H9 (cell line): ENCODE results near the gene NT5DC3. TPM values are rescaled to one million over a fixed set of nuclear protein-coding genes. Genes with fewer than 3 reads are reported as not detected.

Experiments used
- DNase-seq: peaks from one replicate; pipeline ENCODE4 v3.0.0-alpha.2; 2017
- H2AFZ ChIP-seq: one replicate; pipeline ENCODE4 v1.6.1; 2013; ENCODE audit warnings: mild to moderate bottlenecking, low read length, control low read depth, moderate library complexity
- H2AK5ac ChIP-seq: 2 replicates; pipeline ENCODE4 v1.6.1; 2013; ENCODE audit warnings: low read length, control low read depth, mixed read lengths; ENCODE audit not compliant: insufficient read length
- H2BK120ac ChIP-seq: one replicate; pipeline ENCODE4 v1.6.1; 2013; ENCODE audit warnings: low read depth, mild to moderate bottlenecking, low read length, control low read depth, inconsistent platforms; ENCODE audit not compliant: poor library complexity, severe bottlenecking
- H2BK12ac ChIP-seq: 2 replicates; pipeline ENCODE4 v1.6.1; 2013; ENCODE audit warnings: low read length, control low read depth, mixed read lengths, low read depth; ENCODE audit not compliant: insufficient read length
- H2BK15ac ChIP-seq: 2 replicates; pipeline ENCODE4 v1.6.1; 2013; ENCODE audit warnings: low read depth, low read length, control low read depth
- H2BK20ac ChIP-seq: one replicate; pipeline ENCODE4 v1.6.1; 2013; ENCODE audit warnings: low read depth, mild to moderate bottlenecking, low read length, control low read depth, inconsistent platforms; ENCODE audit not compliant: poor library complexity, severe bottlenecking
- H2BK5ac ChIP-seq: 2 replicates; pipeline ENCODE4 v1.6.1; 2013; ENCODE audit warnings: low read length, control low read depth, mixed read lengths; ENCODE audit not compliant: insufficient read length
- H3K14ac ChIP-seq: 2 replicates; pipeline ENCODE4 v1.6.1; 2013; ENCODE audit warnings: low read length, control low read depth; ENCODE audit not compliant: insufficient read depth
- H3K18ac ChIP-seq: 2 replicates; pipeline ENCODE4 v1.6.1; 2013; ENCODE audit warnings: low read depth, mild to moderate bottlenecking, mixed read lengths, low read length, control low read depth; ENCODE audit not compliant: insufficient read length
- H3K23ac ChIP-seq: 2 replicates; pipeline ENCODE4 v1.6.1; 2013; ENCODE audit warnings: low read length, control low read depth, mixed read lengths, low read depth; ENCODE audit not compliant: insufficient read length
- H3K23me2 ChIP-seq: 2 replicates; pipeline ENCODE4 v1.6.1; 2013; ENCODE audit warnings: low read depth, mild to moderate bottlenecking, mixed read lengths, low read length, control low read depth; ENCODE audit not compliant: insufficient read length, poor library complexity, severe bottlenecking
- H3K27ac ChIP-seq: 2 replicates; pipeline ENCODE4 v1.5.1; 2013; ENCODE audit warnings: low read length, control low read depth, mixed read lengths, low read depth; ENCODE audit not compliant: insufficient read length
- H3K27me3 ChIP-seq: 2 replicates; pipeline ENCODE4 v1.6.1; 2013; ENCODE audit warnings: low read length, control low read depth, inconsistent platforms; ENCODE audit not compliant: insufficient read depth
- H3K4ac ChIP-seq: 2 replicates; pipeline ENCODE4 v1.6.1; 2013; ENCODE audit warnings: low read depth, mild to moderate bottlenecking, control low read depth, inconsistent platforms, low read length, moderate library complexity
- H3K4me1 ChIP-seq: 2 replicates; pipeline ENCODE4 v1.6.1; 2013; ENCODE audit warnings: low read length, control low read depth, inconsistent platforms; ENCODE audit not compliant: insufficient read depth
- H3K4me2 ChIP-seq: 2 replicates; pipeline ENCODE4 v1.6.1; 2013; ENCODE audit warnings: low read length, control low read depth, mixed read lengths; ENCODE audit not compliant: insufficient read length, insufficient read depth
- H3K56ac ChIP-seq: 2 replicates; pipeline ENCODE4 v1.6.1; 2013; ENCODE audit warnings: low read depth, mild to moderate bottlenecking, mixed read lengths, low read length, control low read depth; ENCODE audit not compliant: insufficient read length
- H3K79me1 ChIP-seq: 2 replicates; pipeline ENCODE4 v1.6.1; 2013; ENCODE audit warnings: low read depth, mild to moderate bottlenecking, moderate library complexity, low read length, control low read depth, inconsistent platforms; ENCODE audit not compliant: insufficient read depth, poor library complexity, severe bottlenecking
- H3K79me2 ChIP-seq: 2 replicates; pipeline ENCODE4 v1.6.1; 2013; ENCODE audit warnings: low read length, control low read depth, inconsistent platforms; ENCODE audit not compliant: insufficient read depth
- H3K9ac ChIP-seq: 2 replicates; pipeline ENCODE4 v1.6.1; 2013; ENCODE audit warnings: low read length, control low read depth, mixed read lengths; ENCODE audit not compliant: insufficient read length; ENCODE audit errors: extremely low read depth
- H3K9me3 ChIP-seq: one replicate; pipeline ENCODE4 v1.6.1; 2013; ENCODE audit warnings: low read depth, low read length, inconsistent platforms; ENCODE audit not compliant: control insufficient read depth
- H3T11ph ChIP-seq: one replicate; pipeline ENCODE4 v1.6.1; 2013; ENCODE audit warnings: mild to moderate bottlenecking, low read length, control low read depth, inconsistent platforms
- H4K20me1 ChIP-seq: one replicate; pipeline ENCODE4 v1.6.1; 2013; ENCODE audit not compliant: control insufficient read depth, insufficient read length, insufficient read depth
- H4K5ac ChIP-seq: 2 replicates; pipeline ENCODE4 v1.6.1; 2013; ENCODE audit warnings: low read depth, mild to moderate bottlenecking, mixed read lengths, low read length, control low read depth; ENCODE audit not compliant: insufficient read length
- H4K8ac ChIP-seq: replicated peaks from 2 replicates; pipeline ENCODE4 v1.6.1; 2013; ENCODE audit warnings: low read length, control low read depth, mixed read lengths, low read depth; ENCODE audit not compliant: insufficient read length
- H4K91ac ChIP-seq: 2 replicates; pipeline ENCODE4 v1.6.1; 2013; ENCODE audit warnings: low read depth, mild to moderate bottlenecking, moderate library complexity, mixed read lengths, low read length, control low read depth; ENCODE audit not compliant: insufficient read length
- H3K27ac Mint-ChIP-seq, 3 experiments: 2 replicates in 2 of 3; 3 replicates in 1 of 3; pipeline ENCODE4 v1.8.0; 2020 to 2021; ENCODE audit warnings: mixed read lengths in 3 of 3, mild to moderate bottlenecking in 1 of 3, moderate library complexity in 1 of 3
- H3K27me3 Mint-ChIP-seq: 2 replicates; pipeline ENCODE4 v1.8.0; 2021; ENCODE audit warnings: low read depth, mild to moderate bottlenecking, moderate library complexity, mixed read lengths
- H3K36me3 Mint-ChIP-seq, 3 experiments: 2 replicates in 2 of 3; 3 replicates in 1 of 3; pipeline ENCODE4 v1.8.0; 2020 to 2021; ENCODE audit warnings: low read depth in 3 of 3, mixed read lengths in 3 of 3; ENCODE audit not compliant: insufficient read depth in 1 of 3
- H3K4me1 Mint-ChIP-seq, 2 experiments: 2 replicates each; pipeline ENCODE4 v1.8.0; 2020; ENCODE audit warnings: mixed read lengths in 2 of 2
- H3K4me3 Mint-ChIP-seq, 2 experiments: 2 replicates in 1 of 2; 3 replicates in 1 of 2; pipeline ENCODE4 v1.8.0; 2020 to 2021; ENCODE audit warnings: mild to moderate bottlenecking in 2 of 2, mixed read lengths in 2 of 2, moderate library complexity in 1 of 2
- H3K9me3 Mint-ChIP-seq, 2 experiments: 2 replicates in 1 of 2; 3 replicates in 1 of 2; pipeline ENCODE4 v1.8.0; 2020; ENCODE audit warnings: mild to moderate bottlenecking in 2 of 2, mixed read lengths in 2 of 2, moderate library complexity in 1 of 2
- whole genome bisulfite sequencing: extraction: QIAGEN DNeasy Blood & Tissue Kit; methylation state at CpG from one replicate; pipeline ENCODE4 v1.1.7; 2013; ENCODE audit warnings: missing lambda C conversion rate, low lambda C conversion rate, mixed read lengths; ENCODE audit not compliant: insufficient read length; ENCODE audit errors: extremely low coverage; 5-methylcytosine and 5-hydroxymethylcytosine counted together
- total RNA-seq: library from RNA; stranded (reverse); gene quantifications from 2 replicates; pipeline ENCODE4 v1.2.1, GENCODE V29; 2021
- TF ChIP-seq, protein P1 (sequence below): fragments of 200-600 bp; sonication (generic); conservative IDR thresholded peaks from 3 replicates; pipeline ENCODE4 v1.8.0; 2021; ENCODE audit warnings: antibody characterized with exemption, mild to moderate bottlenecking

Gene NT5DC3
- total RNA-seq, 1 experiment from 2014 or later, result 13.6 TPM

DNA sequence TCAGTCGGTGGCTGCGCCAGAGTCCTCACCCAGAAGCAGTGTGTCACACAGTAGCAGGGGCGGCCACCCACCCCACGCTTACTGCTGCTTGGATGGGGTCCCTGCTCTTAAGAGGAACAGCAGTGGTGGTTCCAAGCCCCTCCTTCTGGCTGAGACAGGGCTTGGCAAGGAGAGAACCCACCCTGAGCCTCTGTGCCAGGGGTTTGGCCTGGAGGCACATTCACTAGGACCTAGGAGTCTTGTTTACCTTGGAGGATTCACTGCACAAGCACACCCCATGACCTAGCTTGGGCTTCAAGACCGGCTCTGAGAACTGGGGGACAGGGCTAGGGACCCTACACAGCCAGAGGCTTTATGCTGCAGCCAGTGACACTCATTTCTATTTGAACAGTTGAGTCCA, 78.6 kb downstream of the NT5DC3 start:
- Histone ChIP-seq H4K91ac (no peak overlapping the region), H3K23ac (no peak overlapping the region), H3K27ac (no peak overlapping the region), H3K4ac (no peak overlapping the region), H3K4me2 (no peak overlapping the region), H2AFZ (no peak overlapping the region), H4K5ac (no peak overlapping the region), H3K27me3 (no peaks in the 10 kb centered on the region), H4K20me1 (no peaks in the 10 kb centered on the region), H2AK5ac (no peak overlapping the region), H3K4me1 (no peaks in the 10 kb centered on the region), H3K9ac (no peak overlapping the region), H3K14ac (no peak overlapping the region; the same call in 1 of the 2 replicates), H2BK5ac (no peak overlapping the region), H3K56ac (no peak overlapping the region), H2BK12ac (no peak overlapping the region), H3K18ac (no peak overlapping the region), H2BK15ac (no peak overlapping the region), H2BK20ac (no peak overlapping the region), H3K79me1 (no peaks in the 10 kb centered on the region), H3K79me2 (no peaks in the 10 kb centered on the region), H3K9me3 (no peaks in the 10 kb centered on the region), H3K23me2 (no peaks in the 10 kb centered on the region), H3T11ph (no peak overlapping the region), H4K8ac (no peak overlapping the region), H2BK120ac (no peak overlapping the region)
- no CpG with 5 or more reads among the region's 5 CpGs for whole genome bisulfite sequencing
- Mint-ChIP-seq H3K4me1 (peaks cover 11 to 12% of the 10 kb centered on the region in 2 experiments), H3K36me3 (peaks cover 0 to 11% (median 6%) of the 10 kb centered on the region in 3 experiments; a peak in 5 of 7 replicates), H3K9me3 (no peaks in the 10 kb centered on the region), H3K27me3 (no peaks in the 10 kb centered on the region), H3K4me3 (no peak overlapping the region), H3K27ac (no peak overlapping the region)
- TF ChIP-seq, protein P1, sequence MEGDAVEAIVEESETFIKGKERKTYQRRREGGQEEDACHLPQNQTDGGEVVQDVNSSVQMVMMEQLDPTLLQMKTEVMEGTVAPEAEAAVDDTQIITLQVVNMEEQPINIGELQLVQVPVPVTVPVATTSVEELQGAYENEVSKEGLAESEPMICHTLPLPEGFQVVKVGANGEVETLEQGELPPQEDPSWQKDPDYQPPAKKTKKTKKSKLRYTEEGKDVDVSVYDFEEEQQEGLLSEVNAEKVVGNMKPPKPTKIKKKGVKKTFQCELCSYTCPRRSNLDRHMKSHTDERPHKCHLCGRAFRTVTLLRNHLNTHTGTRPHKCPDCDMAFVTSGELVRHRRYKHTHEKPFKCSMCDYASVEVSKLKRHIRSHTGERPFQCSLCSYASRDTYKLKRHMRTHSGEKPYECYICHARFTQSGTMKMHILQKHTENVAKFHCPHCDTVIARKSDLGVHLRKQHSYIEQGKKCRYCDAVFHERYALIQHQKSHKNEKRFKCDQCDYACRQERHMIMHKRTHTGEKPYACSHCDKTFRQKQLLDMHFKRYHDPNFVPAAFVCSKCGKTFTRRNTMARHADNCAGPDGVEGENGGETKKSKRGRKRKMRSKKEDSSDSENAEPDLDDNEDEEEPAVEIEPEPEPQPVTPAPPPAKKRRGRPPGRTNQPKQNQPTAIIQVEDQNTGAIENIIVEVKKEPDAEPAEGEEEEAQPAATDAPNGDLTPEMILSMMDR, result no peak
- no peak for DNase-seq
